Fibroblast of skin of right quadriceps (primary cell): Measurements from ENCODE around the gene GSG1L.
A peak's percentile ranks its signal among the peaks of the same experiment; 100 is the strongest.

Experiments
- DNase-seq: peaks from one replicate; pipeline ENCODE4 v3.0.0-alpha.2; 2013

Gene GSG1L

GRCh38 chr16:27767971-27768591 is 295.4 kb downstream of the GSG1L start:
- DNase-seq: no peak

- no peak for DNase-seq
Measured at GRCh38 chr16:27767081-27767480, 296.4 kb downstream of the GSG1L start.

- no peak for DNase-seq
Measured at GRCh38 chr16:27766236-27766925, 297.1 kb downstream of the GSG1L start.

- DNase-seq: no peak
Measured at GRCh38 chr16:27764869-27765675, 298.4 kb downstream of the GSG1L start.

GRCh38 chr16:27764427-27764826 is 299.1 kb downstream of the GSG1L start:
- DNase-seq: no peak

GRCh38 chr16:27762441-27762840 is 301.1 kb downstream of the GSG1L start:
- DNase-seq: peak; percentile 6

- DNase-seq: no peak
Measured at GRCh38 chr16:27761816-27762215, 301.7 kb downstream of the GSG1L start.

GRCh38 chr16:27760789-27761176 is 302.7 kb downstream of the GSG1L start:
- DNase-seq: no peak

- DNase-seq: no peak
Measured at GRCh38 chr16:27759967-27760788, 303.3 kb downstream of the GSG1L start.

GRCh38 chr16:27759301-27759871 is 304.1 kb downstream of the GSG1L start:
- peak; percentile 61 for DNase-seq

- DNase-seq: no peak
Measured at GRCh38 chr16:27758544-27758943, 305.0 kb downstream of the GSG1L start.

GRCh38 chr16:27756206-27756970 is 307.1 kb downstream of the GSG1L start:
- no peak for DNase-seq

- no peak for DNase-seq
Measured at GRCh38 chr16:27754788-27755690, 308.5 kb downstream of the GSG1L start.

- DNase-seq: no peak
Measured at GRCh38 chr16:27753563-27753962, 310.0 kb downstream of the GSG1L start.

GRCh38 chr16:27752241-27752640 is 311.3 kb downstream of the GSG1L start:
- no peak for DNase-seq

- no peak for DNase-seq
Measured at GRCh38 chr16:27751676-27752075, 311.8 kb downstream of the GSG1L start.

- no peak for DNase-seq
Measured at GRCh38 chr16:27751233-27751632, 312.3 kb downstream of the GSG1L start.

- no peak for DNase-seq
Measured at GRCh38 chr16:27749946-27750345, 313.6 kb downstream of the GSG1L start.

GRCh38 chr16:27749547-27749875 is 314.0 kb downstream of the GSG1L start:
- no peak for DNase-seq

- DNase-seq: peak; percentile 54
Measured at GRCh38 chr16:27748868-27749546, 314.5 kb downstream of the GSG1L start.
